HG02623 (cell line): ENCODE results near the gene GPANK1.
A peak's percentile ranks its signal among the peaks of the same experiment; 100 is the strongest.

Source experiments
- ATAC-seq: cut with Tn5 transposase; IDR thresholded peaks from one replicate; pipeline ENCODE4 v1.9.1; 2021; ENCODE audit warnings: moderate library complexity; ENCODE audit not compliant: unreplicated experiment

GPANK1 gene

GRCh38 chr6:31663961-31664789 lies 622 bp downstream of the GPANK1 start:
- no peak for ATAC-seq

- ATAC-seq = no peak
These were observed 1.5 kb downstream of the GPANK1 start for GRCh38 chr6:31663126-31663960.

GRCh38 chr6:31662124-31662723 lies 2.6 kb downstream of the GPANK1 start:
- no peak for ATAC-seq

- no peak for ATAC-seq
These were observed 3.3 kb downstream of the GPANK1 start for GRCh38 chr6:31661262-31662123.

- peak; percentile 53 for ATAC-seq
These were observed 4.2 kb downstream of the GPANK1 start, which contains the start of gene C6orf47 for GRCh38 chr6:31660381-31661261. TSS of gene C6orf47 (minus strand) at chr6:31660778. CDS start at chr6:31659947, 831 bp downstream.

GRCh38 chr6:31659649-31660380 lies 5.0 kb downstream of the GPANK1 start:
- ATAC-seq = no peak

- ATAC-seq = no peak
These were observed 5.7 kb downstream of the GPANK1 start for GRCh38 chr6:31658983-31659648.

GRCh38 chr6:31658158-31658688 lies 6.6 kb downstream of the GPANK1 start:
- no peak for ATAC-seq

- no peak for ATAC-seq
These were observed 7.2 kb downstream of the GPANK1 start for GRCh38 chr6:31657406-31658157.

- ATAC-seq = no peak
These were observed 9.2 kb downstream of the GPANK1 start, which contains the start of gene APOM for GRCh38 chr6:31655349-31656237. TSS of gene APOM (plus strand) at chr6:31655894. CDS start at chr6:31655967, 73 bp downstream.

- ATAC-seq = no peak
These were observed 10.0 kb downstream of the GPANK1 start for GRCh38 chr6:31654574-31655348.

- peak; percentile 51 for ATAC-seq
These were observed 11.7 kb downstream of the GPANK1 start for GRCh38 chr6:31652925-31653724.

GRCh38 chr6:31651602-31652191 lies 13.1 kb downstream of the GPANK1 start:
- ATAC-seq = peak; percentile 19

- ATAC-seq = no peak
These were observed 19.5 kb downstream of the GPANK1 start for GRCh38 chr6:31645325-31645724.
